Loucy (cell line): ENCODE measurements around the gene TSHR.

Source experiments
- H2AFZ ChIP-seq: fragments of 200-600 bp; sonication (generic); 2 replicates; pipeline ENCODE4 v1.6.0; 2016; ENCODE audit warnings: antibody characterized with exemption, mild to moderate bottlenecking, low read length, moderate library complexity
- H3F3A ChIP-seq: fragments of 200-600 bp; 2 replicates; pipeline ENCODE4 v1.6.0; 2016; ENCODE audit warnings: antibody characterized with exemption, low read depth, mild to moderate bottlenecking
- H3K27me3 ChIP-seq: fragments of 200-600 bp; sonication (generic); 2 replicates; pipeline ENCODE4 v1.6.1; 2014; ENCODE audit warnings: low read length, mild to moderate bottlenecking; ENCODE audit not compliant: insufficient read depth, poor library complexity, severe bottlenecking
- H3K36me3 ChIP-seq: fragments of 200-600 bp; sonication (generic); 2 replicates; pipeline ENCODE4 v1.6.1; 2016; ENCODE audit warnings: low read length; ENCODE audit not compliant: insufficient read depth
- H3K4me1 ChIP-seq: fragments of 200-600 bp; sonication (generic); 2 replicates; pipeline ENCODE4 v1.5.1; 2014; ENCODE audit warnings: low read length, mild to moderate bottlenecking; ENCODE audit not compliant: insufficient read depth, poor library complexity, severe bottlenecking
- H3K4me2 ChIP-seq: fragments of 200-600 bp; sonication (generic); 2 replicates; pipeline ENCODE4 v1.6.0; 2014; ENCODE audit warnings: antibody characterized with exemption, low read length, low read depth, mild to moderate bottlenecking; ENCODE audit not compliant: poor library complexity, severe bottlenecking
- H3K4me3 ChIP-seq: fragments of 200-600 bp; sonication (generic); 2 replicates; pipeline ENCODE4 v1.5.1; 2014; ENCODE audit warnings: low read length, mild to moderate bottlenecking, mixed read lengths; ENCODE audit not compliant: poor library complexity, severe bottlenecking
- H3K79me2 ChIP-seq: fragments of 200-600 bp; sonication (generic); 2 replicates; pipeline ENCODE4 v1.6.1; 2014; ENCODE audit warnings: low read length; ENCODE audit not compliant: insufficient read depth
- H3K9ac ChIP-seq: fragments of 200-600 bp; sonication (generic); 2 replicates; pipeline ENCODE4 v1.6.0; 2014; ENCODE audit warnings: mild to moderate bottlenecking, low read depth, low read length, moderate library complexity; ENCODE audit not compliant: poor library complexity, severe bottlenecking
- H3K9me2 ChIP-seq: fragments of 200-600 bp; sonication (generic); replicated peaks from 2 replicates; pipeline ENCODE4 v1.6.1; 2016; ENCODE audit warnings: low read depth, low read length, mixed read lengths
- H3K9me3 ChIP-seq: fragments of 200-600 bp; sonication (generic); 2 replicates; pipeline ENCODE4 v1.6.1; 2014; ENCODE audit warnings: mild to moderate bottlenecking, antibody characterized with exemption, low read length, low read depth; ENCODE audit not compliant: insufficient read depth
- H4K20me1 ChIP-seq: fragments of 200-600 bp; sonication (generic); 2 replicates; pipeline ENCODE4 v1.6.0; 2014; ENCODE audit warnings: antibody characterized with exemption, low read length, mild to moderate bottlenecking; ENCODE audit not compliant: insufficient read depth, poor library complexity, severe bottlenecking
- EZH2phosphoT487 ChIP-seq: fragments of 200-600 bp; IDR thresholded peaks from 2 replicates; pipeline ENCODE4 v1.6.1; 2018; ENCODE audit warnings: antibody characterized with exemption, mild to moderate bottlenecking, moderate library complexity, borderline replicate concordance
- TF ChIP-seq, protein P1 (sequence below): fragments of 200-600 bp; sonication (generic); conservative IDR thresholded peaks from 2 replicates; pipeline ENCODE4 v1.5.1; 2014; ENCODE audit warnings: mild to moderate bottlenecking, antibody characterized with exemption, low read length

TSHR gene

GRCh38 chr14:80944861-80945617 lies 10.4 kb upstream of the TSHR start:
- H3K79me2 ChIP-seq, result peaks cover 15% of the 10 kb centered on the region
- H4K20me1 ChIP-seq, result peaks cover 1% of the 10 kb centered on the region
- no peak overlapping the region for H3K4me2 ChIP-seq
- no peaks in the 10 kb centered on the region for H3K27me3 ChIP-seq
- no peaks in the 10 kb centered on the region for H3K9me2 ChIP-seq
- H3K9me3 ChIP-seq, result no peaks in the 10 kb centered on the region
- H3K36me3 ChIP-seq, result no peaks in the 10 kb centered on the region
- TF ChIP-seq, protein P1, sequence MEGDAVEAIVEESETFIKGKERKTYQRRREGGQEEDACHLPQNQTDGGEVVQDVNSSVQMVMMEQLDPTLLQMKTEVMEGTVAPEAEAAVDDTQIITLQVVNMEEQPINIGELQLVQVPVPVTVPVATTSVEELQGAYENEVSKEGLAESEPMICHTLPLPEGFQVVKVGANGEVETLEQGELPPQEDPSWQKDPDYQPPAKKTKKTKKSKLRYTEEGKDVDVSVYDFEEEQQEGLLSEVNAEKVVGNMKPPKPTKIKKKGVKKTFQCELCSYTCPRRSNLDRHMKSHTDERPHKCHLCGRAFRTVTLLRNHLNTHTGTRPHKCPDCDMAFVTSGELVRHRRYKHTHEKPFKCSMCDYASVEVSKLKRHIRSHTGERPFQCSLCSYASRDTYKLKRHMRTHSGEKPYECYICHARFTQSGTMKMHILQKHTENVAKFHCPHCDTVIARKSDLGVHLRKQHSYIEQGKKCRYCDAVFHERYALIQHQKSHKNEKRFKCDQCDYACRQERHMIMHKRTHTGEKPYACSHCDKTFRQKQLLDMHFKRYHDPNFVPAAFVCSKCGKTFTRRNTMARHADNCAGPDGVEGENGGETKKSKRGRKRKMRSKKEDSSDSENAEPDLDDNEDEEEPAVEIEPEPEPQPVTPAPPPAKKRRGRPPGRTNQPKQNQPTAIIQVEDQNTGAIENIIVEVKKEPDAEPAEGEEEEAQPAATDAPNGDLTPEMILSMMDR, result no peak
- TF ChIP-seq EZH2phosphoT487, result no peak
- H3F3A ChIP-seq, result no peaks in the 10 kb centered on the region
- H2AFZ ChIP-seq, result no peak overlapping the region
- H3K4me3 ChIP-seq, result no peak overlapping the region
- peaks cover 21% of the 10 kb centered on the region for H3K4me1 ChIP-seq
- no peak overlapping the region for H3K9ac ChIP-seq

- Histone ChIP-seq H3K9ac (no peak overlapping the region), H3K4me2 (no peak overlapping the region), H3K27me3 (no peaks in the 10 kb centered on the region), H4K20me1 (no peaks in the 10 kb centered on the region), H3K36me3 (no peaks in the 10 kb centered on the region), H3K79me2 (peaks cover 3% of the 10 kb centered on the region), H3K4me3 (no peak overlapping the region), H3F3A (no peaks in the 10 kb centered on the region), H3K9me3 (no peaks in the 10 kb centered on the region), H3K9me2 (no peaks in the 10 kb centered on the region), H3K4me1 (peaks cover 12% of the 10 kb centered on the region), H2AFZ (no peak overlapping the region)
- no peak for TF ChIP-seq EZH2phosphoT487
- TF ChIP-seq, protein P1, result no peak
Observed at GRCh38 chr14:80946187-80946586, 9.2 kb upstream of the TSHR start.

- H3K36me3 ChIP-seq, result no peaks in the 10 kb centered on the region
Observed at GRCh38 chr14:80946797-80947196, 8.6 kb upstream of the TSHR start.

More at GRCh38 chr14:80946797-80947196, 8.6 kb upstream of the TSHR start:
- H3K4me1 ChIP-seq, result peaks cover 12% of the 10 kb centered on the region
- no peaks in the 10 kb centered on the region for H3K9me3 ChIP-seq
- H3F3A ChIP-seq, result no peaks in the 10 kb centered on the region
- no peak overlapping the region for H3K9ac ChIP-seq
- H2AFZ ChIP-seq, result no peak overlapping the region
- H3K79me2 ChIP-seq, result no peaks in the 10 kb centered on the region
- no peak for TF ChIP-seq EZH2phosphoT487
- TF ChIP-seq, protein P1, result no peak
- H3K4me2 ChIP-seq, result no peak overlapping the region
- no peaks in the 10 kb centered on the region for H3K9me2 ChIP-seq
- H3K4me3 ChIP-seq, result no peak overlapping the region
- H4K20me1 ChIP-seq, result no peaks in the 10 kb centered on the region
- no peaks in the 10 kb centered on the region for H3K27me3 ChIP-seq
